MG63 (cell line): ENCODE data around the gene PRSS8. TPM values are rescaled to one million over a fixed set of nuclear protein-coding genes. Genes with fewer than 3 reads are reported as not detected.
A peak's percentile ranks its signal among the peaks of the same experiment; 100 is the strongest.
"Not testable (repeated sequence)": the region's sequence is repeated elsewhere in the genome, so short reads cannot be mapped to it uniquely, and the experiment has no call there.

Experiments
- DNase-seq: peaks from one replicate; pipeline ENCODE4 v3.0.0-alpha.2; 2020
- H3K27me3 ChIP-seq: fragments of 250-450 bp; sonication (Bioruptor Pico); 2 replicates; pipeline ENCODE4 v1.5.1; 2020; ENCODE audit warnings: mild to moderate bottlenecking, moderate library complexity
- H3K36me3 ChIP-seq: fragments of 250-450 bp; sonication (Bioruptor Pico); 2 replicates; pipeline ENCODE4 v1.5.1; 2020; ENCODE audit warnings: mild to moderate bottlenecking, moderate library complexity
- H3K4me3 ChIP-seq: fragments of 250-450 bp; sonication (Bioruptor Pico); 2 replicates; pipeline ENCODE4 v1.5.1; 2020; ENCODE audit warnings: mild to moderate bottlenecking, moderate library complexity
- H3K9me3 ChIP-seq: fragments of 250-450 bp; sonication (Bioruptor Pico); 2 replicates; pipeline ENCODE4 v1.5.1; 2020; ENCODE audit warnings: mild to moderate bottlenecking, moderate library complexity
- total RNA-seq: library from RNA; depleted of rRNA; stranded (reverse); fragments of >200 nt; shearing (Covaris generic); gene quantifications from 2 replicates; pipeline ENCODE4 v1.2.3, GENCODE V29; 2014; ENCODE audit warnings: low replicate concordance; rRNA removed

The PRSS8 gene
- not detected in 2 replicates for total RNA-seq

DNA sequence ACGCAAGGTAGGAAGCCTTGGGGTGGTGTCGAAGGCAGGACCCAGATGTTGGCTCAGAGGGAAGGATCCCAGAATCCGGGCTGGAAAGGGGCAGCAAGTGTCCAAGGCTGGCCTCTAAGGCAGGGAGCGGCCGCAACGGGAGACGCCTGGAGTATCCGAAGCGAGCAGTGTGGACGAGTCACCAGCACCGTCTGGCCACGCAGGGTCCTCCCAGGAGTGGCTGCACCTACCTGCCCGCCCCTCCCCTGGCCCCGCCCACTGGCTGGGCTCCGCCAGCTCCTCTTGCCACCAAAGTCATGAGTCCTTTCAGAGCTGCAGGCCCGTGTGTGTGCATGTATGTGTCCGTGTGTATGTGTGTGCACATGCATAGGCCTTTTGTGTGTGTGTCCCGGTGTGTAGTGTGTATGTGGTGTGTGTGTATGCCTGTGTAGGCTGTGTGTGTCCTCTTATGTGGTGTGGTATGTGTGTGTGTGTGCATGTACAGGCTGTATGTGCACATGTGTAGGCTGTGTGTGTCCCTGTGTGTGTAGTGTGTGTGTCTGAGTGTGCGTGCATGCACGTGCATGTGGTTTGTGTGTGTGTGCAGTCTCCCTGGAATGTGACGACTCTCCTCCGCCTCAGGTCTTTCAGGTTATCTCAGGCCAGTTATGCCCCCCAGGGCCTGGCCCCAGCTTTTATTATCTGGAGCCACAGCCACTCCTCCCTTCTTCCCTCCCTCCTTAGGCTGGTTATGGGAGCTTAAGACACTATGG, at the start of gene PRSS8:
TSS of gene PRSS8 (minus strand) at position 193 of the 752 bp plus-strand sequence. CDS start 229 bp downstream, outside the sequence.
- H3K36me3 ChIP-seq = no peaks in the 10 kb centered on the region
- H3K4me3 ChIP-seq = no peak within 1 kb of the TSS
- DNase-seq = no peak
- H3K27me3 ChIP-seq = no peaks in the 10 kb centered on the region
- no peaks in the 10 kb centered on the region for H3K9me3 ChIP-seq

DNA sequence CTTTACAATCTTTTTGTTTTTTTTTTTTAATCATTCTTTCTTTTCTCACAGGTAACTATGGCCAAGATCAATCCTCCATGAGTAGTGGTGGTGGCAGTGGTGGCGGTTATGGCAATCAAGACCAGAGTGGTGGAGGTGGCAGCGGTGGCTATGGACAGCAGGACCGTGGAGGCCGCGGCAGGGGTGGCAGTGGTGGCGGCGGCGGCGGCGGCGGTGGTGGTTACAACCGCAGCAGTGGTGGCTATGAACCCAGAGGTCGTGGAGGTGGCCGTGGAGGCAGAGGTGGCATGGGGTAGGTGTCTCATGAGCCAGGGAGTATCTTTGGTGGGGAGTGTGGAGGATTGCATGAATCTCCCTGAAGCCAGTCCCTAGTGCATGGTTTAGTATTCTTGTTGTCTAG, 49.4 kb upstream of the PRSS8 start:
- no peaks in the 10 kb centered on the region for H3K27me3 ChIP-seq
- no peaks in the 10 kb centered on the region for H3K9me3 ChIP-seq
- DNase-seq = no peak
- H3K4me3 ChIP-seq = no peak overlapping the region
- peaks cover 96% of the 10 kb centered on the region for H3K36me3 ChIP-seq

DNA sequence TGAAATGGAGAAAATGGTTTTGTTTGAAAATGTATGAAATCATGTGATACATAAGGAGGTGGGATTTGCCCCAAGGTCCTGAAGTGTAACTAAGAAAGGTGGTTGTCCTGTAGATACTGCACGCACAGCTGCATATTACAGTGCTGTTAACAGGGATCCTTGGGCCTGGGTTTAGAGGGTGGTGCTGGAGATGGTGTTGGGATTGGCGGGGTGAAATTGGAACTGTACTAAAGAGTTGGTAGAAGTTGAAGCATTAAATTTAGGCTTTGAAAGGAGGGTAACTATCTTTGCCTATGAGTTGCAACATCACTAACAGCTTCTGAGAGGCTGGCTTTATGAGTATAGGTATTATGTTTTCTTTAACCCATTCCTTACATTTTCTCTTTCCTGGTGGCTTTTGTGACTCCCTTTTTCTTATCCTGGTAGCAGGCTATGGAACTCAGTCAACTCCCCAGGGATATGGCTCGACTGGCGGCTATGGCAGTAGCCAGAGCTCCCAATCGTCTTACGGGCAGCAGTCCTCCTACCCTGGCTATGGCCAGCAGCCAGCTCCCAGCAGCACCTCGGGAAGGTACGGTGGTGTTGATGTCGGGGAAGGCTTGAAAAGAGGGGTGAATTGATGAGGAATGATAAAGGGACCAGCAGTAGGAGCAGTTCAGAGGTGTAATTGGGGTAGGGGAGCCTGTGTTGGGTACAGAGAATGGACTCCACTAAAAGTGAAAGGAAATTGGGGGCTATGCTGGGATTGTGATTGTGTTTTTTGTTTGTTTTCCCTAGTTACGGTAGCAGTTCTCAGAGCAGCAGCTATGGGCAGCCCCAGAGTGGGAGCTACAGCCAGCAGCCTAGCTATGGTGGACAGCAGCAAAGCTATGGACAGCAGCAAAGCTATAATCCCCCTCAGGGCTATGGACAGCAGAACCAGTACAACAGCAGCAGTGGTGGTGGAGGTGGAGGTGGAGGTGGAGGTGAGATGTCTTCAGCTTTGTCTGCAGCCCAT, 48.2 kb upstream of the PRSS8 start:
- H3K36me3 ChIP-seq = peaks cover 84% of the 10 kb centered on the region

DNA sequence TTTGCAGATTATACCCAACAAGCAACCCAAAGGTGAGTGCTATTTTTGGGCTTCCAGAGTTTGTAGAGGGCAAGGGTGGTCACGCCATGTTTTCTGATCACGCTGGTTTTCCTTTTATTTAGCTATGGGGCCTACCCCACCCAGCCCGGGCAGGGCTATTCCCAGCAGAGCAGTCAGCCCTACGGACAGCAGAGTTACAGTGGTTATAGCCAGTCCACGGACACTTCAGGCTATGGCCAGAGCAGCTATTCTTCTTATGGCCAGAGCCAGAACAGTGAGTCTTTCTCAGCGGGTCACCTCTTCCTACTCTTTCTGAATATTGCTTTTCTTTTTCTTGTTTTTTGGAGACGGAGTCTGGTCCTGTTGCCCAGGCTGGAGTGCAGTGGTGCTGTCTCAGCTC, 46.9 kb upstream of the PRSS8 start:
- Histone ChIP-seq H3K9me3 (no peaks in the 10 kb centered on the region), H3K27me3 (no peaks in the 10 kb centered on the region), H3K4me3 (peak overlapping the region; percentile 99), H3K36me3 (peaks cover 71% of the 10 kb centered on the region)
- no peak for DNase-seq

More for the DNA sequence above, 48.2 kb upstream of the PRSS8 start:
- DNase-seq = no peak
- no peaks in the 10 kb centered on the region for H3K9me3 ChIP-seq
- H3K27me3 ChIP-seq = no peaks in the 10 kb centered on the region
- peak overlapping the region; percentile 99 for H3K4me3 ChIP-seq

DNA sequence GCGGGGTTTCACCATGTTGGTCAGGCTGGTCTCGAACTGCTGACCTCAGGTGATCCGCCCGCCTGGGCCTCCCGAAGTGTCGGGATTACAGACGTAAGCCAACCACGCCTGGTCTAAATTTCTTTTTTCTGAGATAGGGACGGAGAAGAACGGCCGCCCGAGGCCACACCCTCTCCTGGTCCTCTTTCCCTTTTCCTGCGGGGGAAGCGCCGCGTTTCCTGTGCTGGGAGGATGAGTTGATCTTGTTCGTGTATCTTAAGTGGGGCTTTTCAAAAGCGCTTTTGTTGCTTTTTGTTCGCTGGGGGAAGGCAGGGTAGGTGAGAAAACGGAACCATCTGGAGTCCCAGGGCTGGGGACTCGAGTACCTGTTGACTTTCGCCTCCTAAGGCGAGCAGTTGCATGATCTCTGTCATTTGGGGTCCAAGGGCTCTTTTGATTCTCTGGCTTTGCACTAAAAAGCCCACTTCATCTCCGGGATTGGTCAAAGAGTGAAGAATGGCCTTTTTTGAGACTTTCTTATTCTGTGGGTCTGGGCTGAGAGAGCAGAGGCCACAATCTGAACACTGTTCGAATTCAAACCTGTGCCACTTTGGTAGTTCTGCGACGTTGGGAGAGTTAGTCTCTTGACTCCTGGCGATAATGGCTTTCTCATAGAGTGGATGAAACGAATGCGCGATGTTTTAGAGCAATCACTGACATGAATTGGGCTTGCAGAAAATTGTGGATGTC, 45.7 kb upstream of the PRSS8 start:
- Histone ChIP-seq H3K9me3 (no peaks in the 10 kb centered on the region), H3K36me3 (peaks cover 59% of the 10 kb centered on the region), H3K27me3 (no peaks in the 10 kb centered on the region), H3K4me3 (peak overlapping the region; percentile 99)
- DNase-seq = peak; percentile 56

DNA sequence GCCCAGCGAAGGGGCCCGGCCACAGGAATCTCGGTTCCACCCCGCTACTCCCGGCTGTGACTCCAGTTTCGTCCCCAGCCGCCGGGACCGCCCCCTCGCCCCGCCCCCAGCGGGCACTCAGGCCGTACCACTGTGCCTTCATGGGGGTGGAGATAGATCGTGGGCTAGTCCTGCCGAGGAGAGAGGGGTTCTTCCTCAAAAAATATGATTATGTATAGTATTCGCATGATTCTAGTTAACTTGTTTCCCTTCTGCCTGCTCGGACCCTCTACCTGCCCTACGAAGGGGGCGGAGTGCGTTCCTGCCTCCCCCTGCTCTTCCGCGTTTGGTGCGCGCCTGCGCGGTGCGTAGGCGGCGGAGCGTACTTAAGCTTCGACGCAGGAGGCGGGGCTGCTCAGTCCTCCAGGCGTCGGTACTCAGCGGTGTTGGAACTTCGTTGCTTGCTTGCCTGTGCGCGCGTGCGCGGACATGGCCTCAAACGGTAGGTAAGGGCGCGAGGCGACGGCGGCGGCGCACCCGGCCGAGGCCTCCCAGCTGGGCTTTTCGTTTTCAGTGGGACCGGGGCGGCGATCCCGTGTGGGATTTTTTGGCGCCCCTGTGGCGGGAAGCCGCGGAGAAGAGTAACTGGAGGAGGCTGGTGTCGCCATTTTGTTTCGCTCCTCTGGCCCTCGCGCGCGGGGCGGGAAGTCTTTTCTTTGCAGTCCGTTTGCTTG, 44.4 kb upstream of the PRSS8 start, which contains the start of gene FUS:
TSS of gene FUS (plus strand) at position 393 of the 713 bp plus-strand sequence. CDS start at position 469, 76 bp downstream.
- peak; percentile 82 for DNase-seq
- Histone ChIP-seq H3K4me3 (peak within 1 kb of the TSS; percentile 99), H3K36me3 (peaks cover 46% of the 10 kb centered on the region), H3K27me3 (no peaks in the 10 kb centered on the region), H3K9me3 (no peaks in the 10 kb centered on the region)

DNA sequence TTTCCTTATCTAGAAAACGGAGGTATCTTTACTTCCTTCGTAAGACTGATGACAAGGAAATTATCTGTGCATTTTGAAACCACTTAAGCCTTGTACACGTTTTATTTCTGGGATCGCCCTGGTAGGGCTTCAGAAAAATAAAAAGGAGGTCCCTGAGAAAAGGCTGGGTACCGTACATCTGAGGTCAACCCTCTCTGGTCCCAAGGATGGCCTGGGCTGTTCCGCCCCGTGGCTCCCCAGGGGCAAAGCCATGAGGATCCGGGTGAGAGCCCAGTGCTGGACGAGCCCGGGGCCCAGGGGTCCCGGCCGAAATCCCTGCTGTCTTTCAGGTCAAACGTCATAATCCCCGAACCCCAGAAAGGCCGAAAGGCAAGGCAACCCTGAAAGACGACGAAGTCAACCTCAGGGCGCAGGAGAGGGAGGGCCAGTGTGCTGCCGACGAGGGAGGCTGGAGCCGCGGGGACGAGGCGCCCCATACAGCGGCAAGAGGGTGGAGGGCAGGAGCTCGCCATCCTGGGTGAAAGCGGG, 43.8 kb upstream of the PRSS8 start:
- no peaks in the 10 kb centered on the region for H3K27me3 ChIP-seq
- DNase-seq = no peak
- H3K4me3 ChIP-seq = peak overlapping the region; percentile 99
- peaks cover 40% of the 10 kb centered on the region for H3K36me3 ChIP-seq
- no peaks in the 10 kb centered on the region for H3K9me3 ChIP-seq

DNA sequence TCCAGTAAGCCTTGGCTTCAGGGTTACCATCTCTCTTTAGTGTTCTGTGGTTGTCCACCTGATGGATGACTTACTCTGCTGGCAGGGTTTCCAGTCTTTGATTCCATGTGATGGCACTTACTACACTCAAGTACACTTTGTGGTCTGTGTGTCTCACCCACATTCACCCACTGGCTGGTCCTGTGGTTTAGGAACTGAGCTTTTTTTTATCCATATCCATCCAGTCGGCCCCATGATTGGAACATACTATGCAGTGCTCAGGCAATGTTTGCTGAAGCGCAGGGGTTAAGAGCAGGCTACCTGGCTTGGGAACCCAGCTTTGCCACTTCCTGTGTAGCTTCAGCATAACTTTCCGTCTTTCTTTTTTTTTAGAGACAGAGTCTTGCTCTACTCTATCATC, 41.6 kb upstream of the PRSS8 start:
- no peak overlapping the region for H3K4me3 ChIP-seq

DNA sequence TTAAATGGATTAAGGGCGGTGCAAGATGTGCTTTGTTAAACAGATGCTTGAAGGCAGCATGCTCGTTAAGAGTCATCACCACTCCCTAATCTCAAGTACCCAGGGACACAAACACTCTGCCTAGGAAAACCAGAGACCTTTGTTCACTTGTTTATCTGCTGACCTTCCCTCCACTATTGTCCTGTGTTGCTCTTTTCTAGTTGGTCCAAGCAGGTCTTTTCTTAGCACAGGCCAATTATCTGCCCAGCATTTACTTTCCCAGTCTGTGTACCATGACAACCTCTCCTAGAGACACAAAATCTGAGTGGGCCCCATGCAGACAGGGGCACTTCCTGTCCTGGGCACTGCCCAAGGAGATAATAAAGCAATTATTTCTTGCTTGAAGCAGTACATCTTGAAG, 34.5 kb upstream of the PRSS8 start:
- DNase-seq, H3K9me3 ChIP-seq, H3K36me3 ChIP-seq, H3K27me3 ChIP-seq, H3K4me3 ChIP-seq: not testable (repeated sequence)

More for the DNA sequence above, 41.6 kb upstream of the PRSS8 start:
- no peaks in the 10 kb centered on the region for H3K9me3 ChIP-seq
- H3K36me3 ChIP-seq = peaks cover 18% of the 10 kb centered on the region
- peak; percentile 58 for DNase-seq
- H3K27me3 ChIP-seq = no peaks in the 10 kb centered on the region

DNA sequence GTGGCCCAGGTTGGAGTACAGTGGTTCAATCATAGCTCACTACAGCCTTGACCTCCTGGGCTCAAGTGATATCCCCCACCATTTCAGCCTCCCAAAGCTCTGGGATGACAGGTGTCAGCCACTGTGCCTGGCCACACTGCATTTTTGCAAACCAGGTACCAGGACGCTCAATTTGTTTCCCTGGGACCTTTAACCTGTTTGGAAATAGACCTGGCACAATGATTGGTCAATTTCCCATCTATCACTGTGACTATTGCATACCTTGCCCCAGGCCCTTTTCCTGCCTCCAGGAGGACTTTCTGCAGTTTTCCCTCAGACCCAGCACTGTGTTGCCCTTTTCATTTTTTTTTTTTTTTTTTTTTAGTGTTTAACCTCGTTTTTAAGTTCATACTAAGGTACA, 33.3 kb upstream of the PRSS8 start:
- H3K27me3 ChIP-seq = no peaks in the 10 kb centered on the region
- H3K4me3 ChIP-seq = no peak overlapping the region
- no peaks in the 10 kb centered on the region for H3K9me3 ChIP-seq
- H3K36me3 ChIP-seq = no peaks in the 10 kb centered on the region
- DNase-seq = no peak

DNA sequence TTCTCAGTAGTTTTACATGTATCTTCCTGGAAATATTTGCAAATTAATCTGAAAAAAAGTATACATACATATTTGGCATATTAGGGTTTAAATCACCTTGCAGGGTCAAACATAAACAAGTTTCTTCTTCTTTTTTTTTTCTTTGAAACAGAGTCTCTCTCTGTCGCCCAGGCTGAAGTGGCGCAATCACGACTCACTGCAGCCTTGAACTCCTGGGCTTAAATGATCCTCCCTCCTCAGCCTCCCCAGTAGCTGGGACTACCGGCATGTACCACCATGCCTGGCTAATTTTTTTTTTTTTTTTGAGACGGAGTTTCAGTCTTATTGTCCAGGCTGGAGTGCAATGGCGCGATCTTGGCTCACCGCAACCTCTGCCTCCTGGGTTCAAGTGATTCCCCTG, 31.8 kb upstream of the PRSS8 start:
- DNase-seq = no peak
- H3K9me3 ChIP-seq = no peaks in the 10 kb centered on the region
- H3K4me3 ChIP-seq = no peak overlapping the region
- H3K36me3 ChIP-seq = no peaks in the 10 kb centered on the region
- H3K27me3 ChIP-seq = no peaks in the 10 kb centered on the region

DNA sequence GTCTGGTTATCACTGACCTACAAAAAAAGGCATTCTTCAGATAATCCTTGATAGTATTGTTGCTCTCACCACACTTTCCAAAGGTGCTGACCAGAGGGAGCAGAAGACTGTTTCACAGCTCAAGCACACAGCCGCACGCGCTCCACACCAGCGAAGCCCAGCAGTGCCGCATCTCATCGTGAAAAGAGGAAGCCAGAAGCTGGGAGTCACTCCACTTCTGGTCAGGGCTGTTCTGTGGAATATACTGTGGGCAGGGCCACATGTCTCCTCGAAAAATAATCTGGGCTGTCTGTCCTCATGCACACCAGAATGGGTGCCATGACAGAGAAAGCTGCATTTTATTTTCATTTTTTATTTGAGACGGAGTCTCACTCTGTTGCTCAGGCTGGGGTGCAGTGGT, 21.6 kb upstream of the PRSS8 start:
- DNase-seq = no peak
- H3K4me3 ChIP-seq = no peak overlapping the region

DNA sequence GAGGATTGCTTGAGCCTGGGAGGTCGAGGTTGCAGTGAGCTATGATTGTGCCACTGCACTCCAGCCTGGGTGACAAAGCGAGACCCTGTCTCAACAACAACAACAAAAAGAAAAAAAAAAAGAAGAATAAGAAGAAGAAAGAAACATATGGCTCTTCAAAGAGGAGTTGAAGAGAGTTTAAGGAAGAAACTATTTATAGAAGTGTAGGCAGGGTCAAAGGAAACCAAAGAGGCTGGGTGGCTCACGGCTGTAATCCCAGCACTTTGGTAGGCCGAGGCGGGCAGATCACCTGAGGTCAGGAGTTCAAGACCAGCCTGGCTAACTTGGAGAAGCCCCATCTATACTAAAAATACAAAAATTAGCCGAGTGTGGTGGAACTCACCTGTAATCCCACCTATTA, 15.4 kb upstream of the PRSS8 start:
- not testable (repeated sequence) for H3K36me3 ChIP-seq, H3K4me3 ChIP-seq, H3K27me3 ChIP-seq, DNase-seq, H3K9me3 ChIP-seq

More for the DNA sequence above, 21.6 kb upstream of the PRSS8 start:
- Histone ChIP-seq H3K36me3 (no peaks in the 10 kb centered on the region), H3K9me3 (no peaks in the 10 kb centered on the region; the same call in 1 of the 2 replicates), H3K27me3 (peaks cover 6% of the 10 kb centered on the region; the same call in 1 of the 2 replicates)

DNA sequence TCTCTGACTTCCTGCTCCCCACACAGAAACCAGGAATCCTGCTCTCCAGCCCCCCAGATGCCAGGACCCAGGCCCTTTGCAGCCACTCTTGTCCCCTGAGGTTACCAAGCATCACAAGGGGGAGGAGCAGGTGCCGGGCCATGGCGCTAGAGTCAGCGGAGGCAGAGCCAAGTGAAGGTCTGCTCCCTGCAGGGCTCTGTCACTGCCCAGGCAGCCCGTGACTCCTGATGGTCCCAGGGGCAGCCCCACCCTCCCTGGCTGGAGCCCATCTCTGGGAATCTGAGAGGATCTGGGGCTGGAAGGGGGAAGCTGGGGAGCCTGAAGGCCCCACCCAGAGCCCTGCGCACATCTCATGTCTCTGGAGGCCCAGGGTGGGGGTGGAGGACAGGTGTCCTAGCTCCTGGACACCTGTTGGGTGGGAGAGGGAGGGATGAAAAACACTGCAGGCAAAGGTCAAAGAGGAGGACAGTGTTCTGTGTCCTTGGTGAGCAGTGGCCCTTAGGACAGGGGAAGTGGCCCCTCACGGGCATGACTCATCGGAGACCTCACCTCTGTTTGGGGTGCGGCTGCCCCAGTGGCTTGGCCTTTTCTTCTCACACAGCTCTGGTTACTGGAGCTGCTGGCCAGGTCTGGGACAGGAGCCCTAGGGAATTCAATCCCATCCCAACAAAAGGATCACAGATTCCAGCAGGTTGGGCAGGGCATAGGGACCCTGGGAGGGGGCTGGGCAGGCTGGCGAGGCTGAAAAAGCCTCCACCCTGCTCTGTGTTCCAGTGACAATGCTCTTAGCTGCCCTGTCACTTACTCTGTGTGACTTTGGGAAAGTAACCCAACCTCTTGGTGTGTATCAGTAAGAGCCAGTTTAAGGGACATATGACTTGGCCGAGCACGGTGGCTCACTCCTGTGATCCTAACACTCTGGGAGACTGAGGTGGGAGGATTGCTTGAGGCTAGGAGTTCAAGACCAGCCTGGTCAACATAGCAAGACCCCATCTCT, 14.7 kb upstream of the PRSS8 start, which contains the start of gene PRSS36:
TSS of gene PRSS36 (minus strand) at position 173 of the 997 bp plus-strand sequence. CDS start at position 142, 31 bp downstream.
- no peaks in the 10 kb centered on the region for H3K27me3 ChIP-seq
- no peak within 1 kb of the TSS for H3K4me3 ChIP-seq
- H3K36me3 ChIP-seq = no peaks in the 10 kb centered on the region

DNA sequence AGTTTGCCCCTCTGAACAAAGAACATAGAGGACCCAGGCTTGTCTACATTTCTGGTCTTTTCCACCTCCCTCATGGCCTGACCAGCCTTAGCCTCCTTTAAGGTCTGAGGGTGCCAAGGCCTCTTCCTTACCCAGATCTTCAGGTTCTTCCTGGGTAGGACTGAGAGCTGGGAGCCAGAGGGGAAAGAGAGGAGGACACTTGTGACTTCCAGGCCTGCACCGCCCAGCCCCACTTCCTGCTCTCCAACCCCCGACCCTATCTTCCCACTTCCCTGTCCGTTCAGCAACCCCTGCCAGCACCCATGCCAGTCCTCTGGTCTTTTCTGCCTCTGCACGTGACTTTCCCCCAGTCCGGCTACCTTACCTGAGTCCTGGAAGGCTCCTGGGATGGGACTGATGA, 13.8 kb upstream of the PRSS8 start:
- Histone ChIP-seq H3K9me3 (no peaks in the 10 kb centered on the region), H3K27me3 (no peaks in the 10 kb centered on the region), H3K4me3 (no peak overlapping the region), H3K36me3 (no peaks in the 10 kb centered on the region)
- DNase-seq = no peak

More for the DNA sequence above, 14.7 kb upstream of the PRSS8 start, which contains the start of gene PRSS36:
- DNase-seq = no peak
- H3K9me3 ChIP-seq = no peaks in the 10 kb centered on the region
